NK-92 treated with Interleukin-12 subunit alpha and Interleukin-12 subunit beta, amount 100 ng/mL, for 24 hours (cell line): ENCODE data around the gene LDB3.

Experiments
- DNase-seq: peaks from one replicate; lab custom pipeline; 2025; lab: John Stamatoyannopoulos, UW

Gene LDB3

GRCh38 chr10:86686972-86687371, 18.7 kb downstream of the LDB3 start:
- no peak for DNase-seq

- DNase-seq = no peak
These were observed 19.4 kb downstream of the LDB3 start for GRCh38 chr10:86687750-86688149.

- no peak for DNase-seq
These were observed 20.1 kb downstream of the LDB3 start for GRCh38 chr10:86688398-86688921.

GRCh38 chr10:86689146-86689545, 20.8 kb downstream of the LDB3 start:
- no peak for DNase-seq

GRCh38 chr10:86690231-86690630, 21.9 kb downstream of the LDB3 start:
- no peak for DNase-seq

- DNase-seq = no peak
These were observed 22.4 kb downstream of the LDB3 start for GRCh38 chr10:86690657-86691084.

- DNase-seq = no peak
These were observed 23.2 kb downstream of the LDB3 start for GRCh38 chr10:86691333-86692022.

GRCh38 chr10:86692023-86692514, 23.8 kb downstream of the LDB3 start:
- DNase-seq = no peak

GRCh38 chr10:86692664-86693063, 24.4 kb downstream of the LDB3 start:
- DNase-seq = no peak

- DNase-seq = no peak
These were observed 25.0 kb downstream of the LDB3 start for GRCh38 chr10:86693275-86693674.

- DNase-seq = no peak
These were observed 25.5 kb downstream of the LDB3 start for GRCh38 chr10:86693721-86694369.

GRCh38 chr10:86698207-86698940, 30.1 kb downstream of the LDB3 start:
- DNase-seq = no peak

GRCh38 chr10:86699125-86699524, 30.8 kb downstream of the LDB3 start:
- DNase-seq = no peak

GRCh38 chr10:86699541-86699940, 31.2 kb downstream of the LDB3 start:
- no peak for DNase-seq

GRCh38 chr10:86699991-86700840, 31.9 kb downstream of the LDB3 start:
- no peak for DNase-seq

- DNase-seq = no peak
These were observed 32.7 kb downstream of the LDB3 start for GRCh38 chr10:86700851-86701617.

- DNase-seq = no peak
These were observed 34.9 kb downstream of the LDB3 start for GRCh38 chr10:86703176-86703575.

GRCh38 chr10:86705139-86705538, 36.8 kb downstream of the LDB3 start:
- no peak for DNase-seq

- DNase-seq = no peak
These were observed 37.6 kb downstream of the LDB3 start for GRCh38 chr10:86705905-86706304.

- DNase-seq = no peak
These were observed 38.1 kb downstream of the LDB3 start for GRCh38 chr10:86706401-86706841.

- DNase-seq = no peak
These were observed 38.7 kb downstream of the LDB3 start for GRCh38 chr10:86706977-86707376.
